GM23338 (cell line): ENCODE results near the gene GPR18. TPM values are rescaled to one million over a fixed set of nuclear protein-coding genes. Genes with fewer than 3 reads are reported as not detected.

ENCODE experiments used
- ATAC-seq: fragments of 200-7000 bp; cut with Tn5 transposase; 3 replicates; pipeline ENCODE4 v1.9.1; 2020
- DNase-seq: peaks from one replicate; pipeline ENCODE4 v3.0.0-alpha.2; 2015; ENCODE audit warnings: low spot score
- H2AFZ ChIP-seq: fragments of 200-600 bp; sonication (generic); 2 replicates; pipeline ENCODE4 v1.8.0; 2016; ENCODE audit warnings: antibody characterized with exemption, mild to moderate bottlenecking, moderate library complexity
- H3F3A ChIP-seq: fragments of 200-600 bp; sonication (generic); replicated peaks from 2 replicates; pipeline ENCODE4 v1.8.0; 2017; ENCODE audit warnings: antibody characterized with exemption, mixed run types, low read depth
- H3K27ac ChIP-seq: fragments of 200-600 bp; sonication (generic); 2 replicates; pipeline ENCODE4 v1.6.1; 2016; ENCODE audit warnings: low read depth
- H3K27me3 ChIP-seq: fragments of 200-600 bp; sonication (generic); 2 replicates; pipeline ENCODE4 v1.8.0; 2016; ENCODE audit warnings: mild to moderate bottlenecking, mixed run types, moderate library complexity; ENCODE audit not compliant: insufficient read depth
- H3K36me3 ChIP-seq: fragments of 200-600 bp; sonication (generic); 2 replicates; pipeline ENCODE4 v1.8.0; 2016; ENCODE audit warnings: mild to moderate bottlenecking; ENCODE audit not compliant: insufficient read depth
- H3K4me1 ChIP-seq: fragments of 200-600 bp; sonication (generic); 2 replicates; pipeline ENCODE4 v1.8.0; 2016; ENCODE audit warnings: mild to moderate bottlenecking, moderate library complexity; ENCODE audit not compliant: insufficient read depth
- H3K4me2 ChIP-seq: fragments of 200-600 bp; sonication (generic); 2 replicates; pipeline ENCODE4 v1.7.1; 2017; ENCODE audit warnings: mixed run types
- H3K4me3 ChIP-seq: fragments of 200-600 bp; sonication (generic); 2 replicates; pipeline ENCODE4 v1.6.1; 2016; ENCODE audit warnings: mixed run types
- H3K79me2 ChIP-seq: fragments of 200-600 bp; sonication (generic); replicated peaks from 2 replicates; pipeline ENCODE4 v1.8.0; 2017; ENCODE audit warnings: mild to moderate bottlenecking; ENCODE audit not compliant: insufficient read depth
- H3K9me2 ChIP-seq: fragments of 200-600 bp; sonication (generic); 2 replicates; pipeline ENCODE4 v1.8.0; 2017; ENCODE audit not compliant: insufficient read depth
- H4K20me1 ChIP-seq: fragments of 200-600 bp; sonication (generic); replicated peaks from 2 replicates; pipeline ENCODE4 v1.8.0; 2017; ENCODE audit warnings: mild to moderate bottlenecking; ENCODE audit not compliant: insufficient read depth
- H3K27ac Mint-ChIP-seq: 2 replicates; pipeline ENCODE4 v1.8.0; 2020; ENCODE audit warnings: inconsistent platforms, mild to moderate bottlenecking, moderate library complexity, mixed read lengths
- H3K27me3 Mint-ChIP-seq: 3 replicates; pipeline ENCODE4 v1.8.0; 2022; ENCODE audit warnings: low read depth, mild to moderate bottlenecking, moderate library complexity, mixed read lengths, inconsistent platforms; ENCODE audit not compliant: insufficient read depth, poor library complexity
- H3K36me3 Mint-ChIP-seq: 3 replicates; pipeline ENCODE4 v1.8.0; 2021; ENCODE audit warnings: low read depth, mild to moderate bottlenecking, inconsistent platforms, moderate library complexity, mixed read lengths
- H3K4me1 Mint-ChIP-seq: 3 replicates; pipeline ENCODE4 v1.8.0; 2020; ENCODE audit warnings: mild to moderate bottlenecking, inconsistent platforms, mixed read lengths
- H3K4me3 Mint-ChIP-seq: 3 replicates; pipeline ENCODE4 v1.8.0; 2021; ENCODE audit warnings: moderate library complexity, mild to moderate bottlenecking, inconsistent platforms, mixed read lengths
- H3K9me3 Mint-ChIP-seq: 3 replicates; pipeline ENCODE4 v1.8.0; 2020; ENCODE audit warnings: moderate library complexity, mild to moderate bottlenecking, inconsistent platforms, mixed read lengths
- CREB1 ChIP-seq: fragments of 250-450 bp; sonication (Bioruptor Pico); IDR thresholded peaks from 2 replicates; pipeline ENCODE4 v1.5.0; 2020; ENCODE audit warnings: low read depth, mild to moderate bottlenecking, moderate library complexity
- ETS1 ChIP-seq: IDR thresholded peaks from 2 replicates; pipeline ENCODE4 v1.6.1; 2016; ENCODE audit warnings: antibody characterized with exemption
- EZH2 ChIP-seq: fragments of 200-600 bp; sonication (generic); IDR thresholded peaks from one replicate; pipeline ENCODE4 v1.8.0; 2017; ENCODE audit warnings: antibody characterized with exemption, mild to moderate bottlenecking, low read depth; ENCODE audit not compliant: unreplicated experiment
- EZH2phosphoT487 ChIP-seq: fragments of 200-600 bp; sonication (generic); IDR thresholded peaks from one replicate; pipeline ENCODE4 v1.8.1; 2018; ENCODE audit warnings: antibody characterized with exemption; ENCODE audit not compliant: unreplicated experiment
- JUNB ChIP-seq: IDR thresholded peaks from one replicate; pipeline ENCODE4 v1.6.1; 2016; ENCODE audit warnings: antibody characterized with exemption; ENCODE audit not compliant: unreplicated experiment
- NANOG ChIP-seq: IDR thresholded peaks from 2 replicates; pipeline ENCODE4 v1.6.1; 2016; ENCODE audit warnings: antibody characterized with exemption, borderline replicate concordance
- ZNF114 ChIP-seq: fragments of 250-450 bp; sonication (Bioruptor Pico); IDR thresholded peaks from 2 replicates; pipeline ENCODE4 v1.5.0; 2020; ENCODE audit warnings: mild to moderate bottlenecking, moderate library complexity
- ZNF331 ChIP-seq: fragments of 250-450 bp; sonication (Bioruptor Pico); IDR thresholded peaks from 2 replicates; pipeline ENCODE4 v1.5.0; 2020; ENCODE audit warnings: low read depth, mild to moderate bottlenecking, moderate library complexity
- polyA plus RNA-seq: library from polyadenylated mRNA; unstranded; fragments of >200 nt; fragmentation: Nextera tagmentation; extraction: Ambion mirVana; gene quantifications from 2 replicates; pipeline ENCODE4 v1.2.1, GENCODE V29; 2016
- total RNA-seq: library from RNA; depleted of rRNA; stranded (reverse); fragments of >200 nt; shearing (Covaris generic); gene quantifications from 2 replicates; pipeline ENCODE4 v1.2.3, GENCODE V29; 2014
- TF ChIP-seq, protein P1 (sequence below): IDR thresholded peaks from one replicate; pipeline ENCODE4 v1.6.1; 2018; ENCODE audit warnings: antibody characterized with exemption; ENCODE audit not compliant: unreplicated experiment
- TF ChIP-seq, protein P2 (sequence below): fragments of 250-450 bp; sonication (Bioruptor Pico); IDR thresholded peaks from 2 replicates; pipeline ENCODE4 v1.5.0; 2020; ENCODE audit warnings: mild to moderate bottlenecking, moderate library complexity

GPR18 gene
- total and polyA plus RNA-seq, 2 experiments from 2014 or later = 2.6 TPM; not detected in 1

DNA sequence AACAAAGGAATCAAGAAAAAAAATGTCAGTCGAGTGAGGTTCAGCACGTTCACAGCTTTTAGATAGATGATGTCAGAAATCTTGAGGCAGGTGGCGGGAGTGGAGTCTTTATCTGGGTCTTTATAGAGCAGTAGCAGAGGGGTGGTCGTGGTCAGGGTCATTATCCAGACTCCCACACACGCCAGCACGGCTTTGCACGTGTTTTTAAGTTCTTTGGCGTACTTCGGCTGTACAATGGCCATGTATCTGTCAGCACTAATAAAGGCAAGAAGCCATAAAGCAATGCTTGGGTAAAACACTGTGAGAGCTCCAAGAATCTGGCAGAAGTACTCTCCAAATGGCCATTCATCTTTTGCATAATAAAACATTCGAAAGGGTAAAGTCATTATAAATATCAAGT lies 2.9 kb downstream of the GPR18 start (continued):
- TF ChIP-seq ZNF331 (CRISPR knock-in tag) = no peak
- TF ChIP-seq EZH2 = no peak
- no peak for TF ChIP-seq ETS1
- no peak for TF ChIP-seq ZNF114
- TF ChIP-seq NANOG = no peak
- TF ChIP-seq EZH2phosphoT487 = no peak
- TF ChIP-seq, protein P1, sequence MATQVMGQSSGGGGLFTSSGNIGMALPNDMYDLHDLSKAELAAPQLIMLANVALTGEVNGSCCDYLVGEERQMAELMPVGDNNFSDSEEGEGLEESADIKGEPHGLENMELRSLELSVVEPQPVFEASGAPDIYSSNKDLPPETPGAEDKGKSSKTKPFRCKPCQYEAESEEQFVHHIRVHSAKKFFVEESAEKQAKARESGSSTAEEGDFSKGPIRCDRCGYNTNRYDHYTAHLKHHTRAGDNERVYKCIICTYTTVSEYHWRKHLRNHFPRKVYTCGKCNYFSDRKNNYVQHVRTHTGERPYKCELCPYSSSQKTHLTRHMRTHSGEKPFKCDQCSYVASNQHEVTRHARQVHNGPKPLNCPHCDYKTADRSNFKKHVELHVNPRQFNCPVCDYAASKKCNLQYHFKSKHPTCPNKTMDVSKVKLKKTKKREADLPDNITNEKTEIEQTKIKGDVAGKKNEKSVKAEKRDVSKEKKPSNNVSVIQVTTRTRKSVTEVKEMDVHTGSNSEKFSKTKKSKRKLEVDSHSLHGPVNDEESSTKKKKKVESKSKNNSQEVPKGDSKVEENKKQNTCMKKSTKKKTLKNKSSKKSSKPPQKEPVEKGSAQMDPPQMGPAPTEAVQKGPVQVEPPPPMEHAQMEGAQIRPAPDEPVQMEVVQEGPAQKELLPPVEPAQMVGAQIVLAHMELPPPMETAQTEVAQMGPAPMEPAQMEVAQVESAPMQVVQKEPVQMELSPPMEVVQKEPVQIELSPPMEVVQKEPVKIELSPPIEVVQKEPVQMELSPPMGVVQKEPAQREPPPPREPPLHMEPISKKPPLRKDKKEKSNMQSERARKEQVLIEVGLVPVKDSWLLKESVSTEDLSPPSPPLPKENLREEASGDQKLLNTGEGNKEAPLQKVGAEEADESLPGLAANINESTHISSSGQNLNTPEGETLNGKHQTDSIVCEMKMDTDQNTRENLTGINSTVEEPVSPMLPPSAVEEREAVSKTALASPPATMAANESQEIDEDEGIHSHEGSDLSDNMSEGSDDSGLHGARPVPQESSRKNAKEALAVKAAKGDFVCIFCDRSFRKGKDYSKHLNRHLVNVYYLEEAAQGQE = no peak

DNA sequence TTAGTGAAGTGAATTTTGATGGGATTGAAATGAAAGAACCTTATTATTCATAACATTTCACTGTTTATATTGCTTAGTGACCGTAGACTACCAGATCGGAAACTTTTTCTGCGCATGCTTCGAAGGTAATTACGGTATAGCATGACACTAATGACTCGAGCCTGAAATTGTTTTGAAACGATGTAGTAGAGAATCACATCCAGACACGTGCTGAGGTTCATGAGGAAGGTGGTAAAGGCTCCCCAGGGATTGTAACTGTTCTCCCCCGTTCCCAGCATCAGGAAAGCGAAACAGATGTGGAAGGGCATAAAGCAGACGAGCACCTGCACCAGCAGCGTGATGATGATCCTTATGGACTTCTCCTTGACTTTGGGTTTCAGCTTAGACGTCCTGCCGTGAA lies 3.3 kb downstream of the GPR18 start:
- Histone ChIP-seq H4K20me1 (no peaks in the 10 kb centered on the region; the same call in 1 of the 2 replicates), H3K4me2 (no peak overlapping the region), H3F3A (no peaks in the 10 kb centered on the region), H3K27ac (no peak overlapping the region; the same call in 1 of the 2 replicates), H3K4me3 (no peak overlapping the region), H3K36me3 (no peaks in the 10 kb centered on the region), H3K79me2 (0 out of 2 replicates have a peak, but pooled peaks cover 12% of the 10 kb centered on the region), H2AFZ (no peak overlapping the region), H3K27me3 (no peaks in the 10 kb centered on the region), H3K9me2 (no peaks in the 10 kb centered on the region), H3K4me1 (peaks cover 9% of the 10 kb centered on the region)
- Mint-ChIP-seq H3K27ac (peak overlapping the region; percentile 45), H3K4me1 (peaks cover 19% of the 10 kb centered on the region), H3K4me3 (no peak overlapping the region), H3K9me3 (no peaks in the 10 kb centered on the region), H3K27me3 (no peaks in the 10 kb centered on the region), H3K36me3 (peaks cover 7% of the 10 kb centered on the region; the same call in 2 of the 3 replicates)
- DNase-seq (no peak), ATAC-seq (no peak)
- TF ChIP-seq ZNF114 (no peak), EZH2phosphoT487 (no peak), CREB1 (CRISPR knock-in tag) (no peak), JUNB (no peak)
- TF ChIP-seq, protein P1 = no peak
- TF ChIP-seq, protein P2, sequence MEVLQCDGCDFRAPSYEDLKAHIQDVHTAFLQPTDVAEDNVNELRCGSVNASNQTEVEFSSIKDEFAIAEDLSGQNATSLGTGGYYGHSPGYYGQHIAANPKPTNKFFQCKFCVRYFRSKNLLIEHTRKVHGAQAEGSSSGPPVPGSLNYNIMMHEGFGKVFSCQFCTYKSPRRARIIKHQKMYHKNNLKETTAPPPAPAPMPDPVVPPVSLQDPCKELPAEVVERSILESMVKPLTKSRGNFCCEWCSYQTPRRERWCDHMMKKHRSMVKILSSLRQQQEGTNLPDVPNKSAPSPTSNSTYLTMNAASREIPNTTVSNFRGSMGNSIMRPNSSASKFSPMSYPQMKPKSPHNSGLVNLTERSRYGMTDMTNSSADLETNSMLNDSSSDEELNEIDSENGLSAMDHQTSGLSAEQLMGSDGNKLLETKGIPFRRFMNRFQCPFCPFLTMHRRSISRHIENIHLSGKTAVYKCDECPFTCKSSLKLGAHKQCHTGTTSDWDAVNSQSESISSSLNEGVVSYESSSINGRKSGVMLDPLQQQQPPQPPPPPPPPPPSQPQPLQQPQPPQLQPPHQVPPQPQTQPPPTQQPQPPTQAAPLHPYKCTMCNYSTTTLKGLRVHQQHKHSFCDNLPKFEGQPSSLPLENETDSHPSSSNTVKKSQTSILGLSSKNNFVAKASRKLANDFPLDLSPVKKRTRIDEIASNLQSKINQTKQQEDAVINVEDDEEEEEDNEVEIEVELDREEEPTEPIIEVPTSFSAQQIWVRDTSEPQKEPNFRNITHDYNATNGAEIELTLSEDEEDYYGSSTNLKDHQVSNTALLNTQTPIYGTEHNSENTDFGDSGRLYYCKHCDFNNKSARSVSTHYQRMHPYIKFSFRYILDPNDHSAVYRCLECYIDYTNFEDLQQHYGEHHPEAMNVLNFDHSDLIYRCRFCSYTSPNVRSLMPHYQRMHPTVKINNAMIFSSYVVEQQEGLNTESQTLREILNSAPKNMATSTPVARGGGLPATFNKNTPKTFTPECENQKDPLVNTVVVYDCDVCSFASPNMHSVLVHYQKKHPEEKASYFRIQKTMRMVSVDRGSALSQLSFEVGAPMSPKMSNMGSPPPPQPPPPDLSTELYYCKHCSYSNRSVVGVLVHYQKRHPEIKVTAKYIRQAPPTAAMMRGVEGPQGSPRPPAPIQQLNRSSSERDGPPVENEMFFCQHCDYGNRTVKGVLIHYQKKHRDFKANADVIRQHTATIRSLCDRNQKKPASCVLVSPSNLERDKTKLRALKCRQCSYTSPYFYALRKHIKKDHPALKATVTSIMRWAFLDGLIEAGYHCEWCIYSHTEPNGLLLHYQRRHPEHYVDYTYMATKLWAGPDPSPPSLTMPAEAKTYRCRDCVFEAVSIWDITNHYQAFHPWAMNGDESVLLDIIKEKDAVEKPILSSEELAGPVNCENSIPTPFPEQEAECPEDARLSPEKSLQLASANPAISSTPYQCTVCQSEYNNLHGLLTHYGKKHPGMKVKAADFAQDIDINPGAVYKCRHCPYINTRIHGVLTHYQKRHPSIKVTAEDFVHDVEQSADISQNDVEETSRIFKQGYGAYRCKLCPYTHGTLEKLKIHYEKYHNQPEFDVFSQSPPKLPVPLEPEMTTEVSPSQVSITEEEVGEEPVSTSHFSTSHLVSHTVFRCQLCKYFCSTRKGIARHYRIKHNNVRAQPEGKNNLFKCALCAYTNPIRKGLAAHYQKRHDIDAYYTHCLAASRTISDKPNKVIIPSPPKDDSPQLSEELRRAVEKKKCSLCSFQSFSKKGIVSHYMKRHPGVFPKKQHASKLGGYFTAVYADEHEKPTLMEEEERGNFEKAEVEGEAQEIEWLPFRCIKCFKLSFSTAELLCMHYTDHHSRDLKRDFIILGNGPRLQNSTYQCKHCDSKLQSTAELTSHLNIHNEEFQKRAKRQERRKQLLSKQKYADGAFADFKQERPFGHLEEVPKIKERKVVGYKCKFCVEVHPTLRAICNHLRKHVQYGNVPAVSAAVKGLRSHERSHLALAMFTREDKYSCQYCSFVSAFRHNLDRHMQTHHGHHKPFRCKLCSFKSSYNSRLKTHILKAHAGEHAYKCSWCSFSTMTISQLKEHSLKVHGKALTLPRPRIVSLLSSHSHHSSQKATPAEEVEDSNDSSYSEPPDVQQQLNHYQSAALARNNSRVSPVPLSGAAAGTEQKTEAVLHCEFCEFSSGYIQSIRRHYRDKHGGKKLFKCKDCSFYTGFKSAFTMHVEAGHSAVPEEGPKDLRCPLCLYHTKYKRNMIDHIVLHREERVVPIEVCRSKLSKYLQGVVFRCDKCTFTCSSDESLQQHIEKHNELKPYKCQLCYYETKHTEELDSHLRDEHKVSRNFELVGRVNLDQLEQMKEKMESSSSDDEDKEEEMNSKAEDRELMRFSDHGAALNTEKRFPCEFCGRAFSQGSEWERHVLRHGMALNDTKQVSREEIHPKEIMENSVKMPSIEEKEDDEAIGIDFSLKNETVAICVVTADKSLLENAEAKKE (CRISPR knock-in tag) = no peak
